HG03457 (cell line): ENCODE data around the gene SERPINA12.

Experiments
- ATAC-seq: cut with Tn5 transposase; IDR thresholded peaks from one replicate; pipeline ENCODE4 v1.9.1; 2021; ENCODE audit warnings: moderate number of reproducible peaks; ENCODE audit not compliant: unreplicated experiment

Gene SERPINA12, protein sequence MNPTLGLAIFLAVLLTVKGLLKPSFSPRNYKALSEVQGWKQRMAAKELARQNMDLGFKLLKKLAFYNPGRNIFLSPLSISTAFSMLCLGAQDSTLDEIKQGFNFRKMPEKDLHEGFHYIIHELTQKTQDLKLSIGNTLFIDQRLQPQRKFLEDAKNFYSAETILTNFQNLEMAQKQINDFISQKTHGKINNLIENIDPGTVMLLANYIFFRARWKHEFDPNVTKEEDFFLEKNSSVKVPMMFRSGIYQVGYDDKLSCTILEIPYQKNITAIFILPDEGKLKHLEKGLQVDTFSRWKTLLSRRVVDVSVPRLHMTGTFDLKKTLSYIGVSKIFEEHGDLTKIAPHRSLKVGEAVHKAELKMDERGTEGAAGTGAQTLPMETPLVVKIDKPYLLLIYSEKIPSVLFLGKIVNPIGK

GRCh38 chr14:94509356-94509755 lies at the start of gene SERPINA12:
SERPINA12 (minus strand) TSS chr14:94509469; CDS start chr14:94498397, 11,072 bp downstream.
- no peak for ATAC-seq

DNA sequence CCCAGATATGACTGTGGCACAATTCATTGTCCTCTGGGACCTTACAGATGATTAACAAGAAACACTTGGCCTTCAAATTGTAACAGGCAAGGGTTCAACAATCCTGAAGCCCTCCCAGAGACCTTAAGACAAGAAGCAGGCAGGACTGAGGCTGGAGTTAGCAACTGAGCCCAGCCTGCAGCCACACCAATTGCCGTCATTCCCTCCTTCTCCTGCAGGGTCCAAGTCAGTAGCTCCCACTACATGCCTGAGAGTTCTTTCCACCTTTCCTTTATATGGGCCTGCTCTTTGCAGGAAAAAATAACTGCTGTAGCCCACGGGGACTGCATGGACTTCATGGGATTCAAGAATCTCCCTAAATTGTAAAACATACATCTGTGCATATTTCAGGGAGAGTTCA lies 49.6 kb upstream of the SERPINA12 start:
- ATAC-seq = no peak

DNA sequence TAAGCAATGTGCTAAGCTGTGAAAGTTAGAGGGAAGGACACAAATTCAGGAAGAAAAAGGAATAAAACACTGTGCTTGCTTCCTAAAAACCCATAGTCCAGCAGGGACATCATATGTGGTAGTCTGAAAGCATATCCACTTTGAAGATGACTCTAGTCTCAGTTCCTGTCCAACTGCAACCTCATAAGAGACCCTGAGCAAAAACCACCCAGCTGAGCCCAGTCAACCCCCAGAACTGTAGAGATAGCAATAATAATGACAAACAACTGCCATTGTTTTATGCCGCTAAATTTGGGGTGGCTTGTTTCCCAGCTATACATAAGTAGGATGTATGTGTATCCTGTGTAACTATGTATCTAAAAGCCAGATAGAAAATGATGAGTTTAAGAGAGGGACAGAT lies 48.1 kb upstream of the SERPINA12 start:
- no peak for ATAC-seq

DNA sequence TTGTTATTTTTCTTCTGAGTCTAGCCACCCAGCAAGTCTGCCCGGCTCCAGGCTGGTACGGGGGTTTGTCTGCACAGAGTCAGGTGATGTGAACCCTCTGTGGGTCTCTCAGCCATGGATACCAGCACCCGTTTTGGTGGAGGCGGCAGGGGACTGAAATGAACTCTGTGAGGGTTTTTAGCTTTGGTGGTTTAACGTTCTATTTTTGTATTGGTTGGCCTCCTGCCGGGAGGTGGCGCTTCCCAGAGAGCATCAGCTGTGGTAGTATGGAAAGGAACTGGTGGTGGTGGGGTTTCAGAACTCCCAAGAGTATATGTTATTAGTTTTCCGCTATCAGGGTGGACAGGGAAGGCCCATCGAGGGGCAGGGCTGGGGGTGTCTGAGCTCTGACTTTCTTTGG lies 46.7 kb upstream of the SERPINA12 start:
- ATAC-seq = no peak

- ATAC-seq = no peak
Measured at GRCh38 chr14:94550041-94550440, 40.8 kb upstream of the SERPINA12 start.

DNA sequence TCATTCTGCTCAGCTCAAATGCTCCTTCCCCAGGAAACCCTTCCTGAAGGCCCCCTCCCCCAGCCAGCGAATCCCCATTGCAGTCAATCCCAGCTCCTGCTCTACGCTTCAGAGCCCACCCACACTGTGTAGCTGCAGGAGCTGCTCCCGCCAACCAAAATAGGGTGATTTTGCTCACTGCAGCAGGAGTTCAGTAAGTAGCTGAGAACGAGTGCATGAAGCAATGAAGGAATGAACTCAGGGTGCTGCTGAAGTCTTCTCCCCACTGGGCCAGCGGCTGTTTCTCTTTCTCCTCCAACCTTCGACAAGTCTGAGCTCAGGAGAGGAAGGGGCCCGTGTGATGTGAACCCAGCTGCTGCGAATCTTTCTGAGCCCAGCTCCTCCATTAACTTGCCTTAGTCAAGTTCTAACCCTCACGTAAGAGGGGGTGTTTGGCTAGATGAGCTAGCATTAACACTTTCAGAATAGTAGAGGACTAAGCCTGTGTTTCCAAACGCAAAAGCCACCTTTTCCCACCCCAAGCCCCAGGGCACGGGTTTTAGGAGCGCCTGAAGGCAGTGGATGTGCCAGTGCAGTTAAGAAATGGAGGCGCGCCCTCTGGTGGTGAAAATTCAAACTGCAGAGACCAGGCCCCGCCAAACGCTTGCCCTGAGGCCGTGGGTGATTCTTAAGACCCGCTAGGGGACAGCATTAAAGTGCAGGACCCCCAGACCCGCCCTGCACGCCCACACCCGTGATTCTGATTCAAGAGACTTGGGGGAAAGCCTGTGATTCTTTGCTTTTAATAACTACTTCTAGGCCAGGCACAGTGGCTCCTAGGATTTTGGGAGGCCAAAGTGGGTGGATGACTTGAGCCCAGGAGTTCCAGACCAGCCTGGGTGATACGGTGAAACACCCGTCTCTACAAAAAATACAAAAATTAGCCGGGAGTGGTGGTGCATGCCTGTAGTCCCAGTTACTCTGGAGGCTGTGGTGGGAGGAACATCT lies 40.0 kb upstream of the SERPINA12 start:
- no peak for ATAC-seq

DNA sequence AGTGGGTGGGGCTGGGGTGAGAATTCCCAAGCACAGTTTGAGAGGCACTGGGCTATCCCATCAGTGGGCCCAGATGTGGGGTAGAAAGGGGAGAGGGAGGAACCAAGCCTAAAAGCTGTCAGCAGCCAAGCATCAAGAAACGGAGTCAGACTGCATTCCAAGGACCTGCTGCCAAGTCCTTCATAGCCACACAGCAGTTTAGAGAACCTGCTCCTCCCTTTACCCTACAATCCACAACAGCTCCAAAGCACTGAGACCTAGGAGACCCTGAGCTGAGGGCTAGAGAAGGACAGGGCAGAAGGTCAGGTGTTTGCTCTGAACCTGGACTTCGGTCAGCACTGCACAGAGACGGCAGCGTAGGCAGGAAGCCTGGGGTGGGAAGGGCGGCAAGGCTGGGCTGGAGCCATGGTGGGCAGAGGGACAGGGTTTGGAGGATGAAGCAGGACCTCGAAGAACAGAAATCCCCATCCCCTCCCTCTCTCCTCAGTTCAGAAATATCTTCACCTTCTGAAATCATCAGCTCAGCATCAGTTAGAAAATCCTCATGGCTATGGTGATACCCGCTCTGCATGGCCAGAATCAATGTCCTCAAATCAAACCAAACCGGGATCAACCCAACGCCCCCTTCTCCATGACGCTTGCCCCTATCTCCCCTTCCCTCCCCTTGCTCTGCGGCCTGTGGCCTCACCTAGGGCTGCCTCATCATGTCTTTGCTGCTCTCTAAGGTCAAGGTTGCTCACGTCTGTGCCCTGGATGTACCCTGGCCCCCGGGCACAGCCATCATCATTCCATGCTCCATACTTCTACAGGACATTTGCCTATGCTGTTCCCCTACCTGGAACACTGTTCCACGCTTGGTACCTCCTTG lies 39.1 kb upstream of the SERPINA12 start:
- ATAC-seq = no peak

DNA sequence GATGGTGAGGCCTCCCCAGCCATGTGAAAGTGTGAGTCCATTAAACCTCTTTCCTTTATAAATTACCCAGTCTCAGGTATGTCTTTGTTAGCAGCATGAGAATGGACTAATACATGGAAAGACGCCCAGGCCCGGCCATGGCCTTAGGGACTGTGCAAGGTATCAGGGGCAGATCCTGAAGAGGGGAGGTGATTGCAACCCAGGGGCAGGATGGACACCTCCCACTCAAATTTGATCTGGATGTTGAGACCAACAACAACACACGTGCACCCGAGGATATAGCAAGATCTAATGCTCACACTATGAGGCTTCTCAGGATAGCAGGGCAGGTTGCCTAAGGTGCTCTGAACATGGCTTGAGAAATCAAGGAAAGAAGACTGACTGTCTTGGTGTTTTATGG lies 38.5 kb upstream of the SERPINA12 start:
- ATAC-seq = no peak

- no peak for ATAC-seq
Measured at GRCh38 chr14:94547151-94547680, 37.9 kb upstream of the SERPINA12 start.

- ATAC-seq = no peak
Measured at GRCh38 chr14:94545131-94545841, 36.0 kb upstream of the SERPINA12 start.

DNA sequence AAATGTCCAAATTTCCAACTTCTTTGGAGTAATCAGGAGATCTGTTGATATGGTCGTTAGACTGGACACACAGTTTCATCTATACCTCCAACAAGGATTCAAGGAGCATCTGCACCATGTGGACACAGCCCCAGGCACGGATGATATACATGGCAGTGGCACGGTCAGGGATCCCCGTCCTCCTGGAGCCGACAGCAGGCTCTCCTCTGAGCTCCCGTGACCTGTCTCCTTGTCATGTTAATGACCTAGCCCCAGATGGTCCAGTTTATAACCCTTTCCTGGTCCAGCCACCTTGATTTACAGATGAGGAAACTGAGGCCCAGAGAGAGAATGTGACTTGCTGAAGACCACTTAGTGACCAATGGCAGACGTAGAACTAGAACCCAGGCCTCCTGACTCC lies 35.5 kb upstream of the SERPINA12 start:
- ATAC-seq = no peak

DNA sequence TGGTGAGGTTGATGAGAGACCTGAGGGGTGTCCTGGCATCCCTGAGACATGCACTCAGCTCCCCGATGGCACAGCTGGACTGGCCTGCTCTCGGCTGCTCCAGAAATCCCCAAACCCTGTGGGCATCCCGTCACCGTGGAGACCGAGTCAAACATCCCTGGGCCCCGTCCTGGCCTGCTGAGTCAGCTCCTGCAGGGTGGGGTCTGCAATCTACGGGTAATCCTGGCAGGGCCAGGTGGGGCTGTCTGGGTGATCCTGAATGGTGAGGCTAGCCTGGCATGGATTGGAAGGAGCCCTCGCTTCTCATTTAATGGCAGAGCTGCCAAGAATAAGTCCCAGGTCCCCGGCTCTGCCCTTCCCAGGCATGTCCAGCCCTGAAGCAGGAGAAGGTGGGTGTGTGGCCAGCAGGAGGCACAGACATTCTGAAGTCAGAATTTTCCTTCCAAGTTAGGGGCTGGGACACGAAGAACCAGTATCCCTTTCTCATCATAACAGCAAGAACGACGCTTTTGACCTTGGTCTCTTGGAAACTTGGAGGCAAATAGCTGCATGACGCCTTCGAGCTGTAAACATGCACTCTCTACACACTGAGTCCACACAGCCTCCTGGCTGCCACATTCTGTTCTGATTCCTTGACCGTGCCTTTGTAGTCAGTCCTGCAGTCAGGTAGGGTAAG lies 34.3 kb upstream of the SERPINA12 start:
- no peak for ATAC-seq

DNA sequence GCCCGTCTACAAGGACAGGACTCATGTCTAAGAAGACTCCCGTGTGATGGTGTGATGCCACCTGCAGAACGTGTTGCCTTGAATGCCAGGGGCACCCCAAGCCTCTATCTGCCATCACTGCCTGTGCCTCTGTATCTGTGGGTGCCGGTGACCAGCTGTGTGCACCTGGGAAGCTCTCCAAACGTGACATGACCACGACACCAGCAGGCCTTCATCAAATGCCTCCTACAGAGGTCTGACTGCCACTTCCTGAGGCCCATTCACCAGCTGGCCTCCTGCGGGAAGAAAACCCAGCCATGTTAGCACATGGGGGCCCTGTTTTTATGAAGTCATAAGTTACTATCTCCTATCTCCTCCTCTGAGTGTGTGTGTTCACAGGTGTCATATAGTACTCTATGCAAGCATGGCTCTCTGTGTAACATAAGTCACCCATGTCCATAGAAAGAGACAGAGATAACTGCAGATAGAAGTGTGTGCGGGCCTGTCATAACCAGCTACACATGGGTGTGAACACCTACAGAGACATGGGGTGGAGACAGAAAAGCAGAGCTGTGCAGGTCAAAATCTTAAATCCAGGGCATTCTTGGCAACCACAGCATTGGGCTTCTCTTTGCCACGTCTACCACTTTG lies 33.7 kb upstream of the SERPINA12 start:
- ATAC-seq = no peak

- ATAC-seq = no peak
Measured at GRCh38 chr14:94542111-94542810, 33.0 kb upstream of the SERPINA12 start.

- ATAC-seq = no peak
Measured at GRCh38 chr14:94541234-94541975, 32.1 kb upstream of the SERPINA12 start.

GRCh38 chr14:94540031-94540794 lies 30.9 kb upstream of the SERPINA12 start:
- ATAC-seq = no peak

GRCh38 chr14:94539181-94539580 lies 29.9 kb upstream of the SERPINA12 start:
- ATAC-seq = no peak
